ENCODE results near the gene ANXA1.

Gene ANXA1

GRCh38 chr9:73215249-73215648 is 63.6 kb downstream of the ANXA1 start:
- DNase-seq: no peak

GRCh38 chr9:73216100-73216499 is 64.4 kb downstream of the ANXA1 start:
- no peak for DNase-seq
